Ovary (tissue), 3 donors: ENCODE results near the gene OSBPL5.

Experiments used
- CTCF ChIP-seq, 3 donors: fragments of 450-650 bp in 2 of 3; fragments of 200-600 bp in 1 of 3; IDR thresholded peaks; one replicate each; pipeline versions ENCODE4 v1.5.1 to v1.8.0; 2016 to 2022; ENCODE audit warnings: antibody characterized with exemption in 3 of 3, mild to moderate bottlenecking in 1 of 3
- POLR2A ChIP-seq: fragments of 450-650 bp; IDR thresholded peaks from one replicate; pipeline ENCODE4 v1.6.1; 2017; ENCODE audit warnings: antibody characterized with exemption, mild to moderate bottlenecking, moderate library complexity
- donor health status: DM: no; HTN: no; CAD: no.

DNA sequence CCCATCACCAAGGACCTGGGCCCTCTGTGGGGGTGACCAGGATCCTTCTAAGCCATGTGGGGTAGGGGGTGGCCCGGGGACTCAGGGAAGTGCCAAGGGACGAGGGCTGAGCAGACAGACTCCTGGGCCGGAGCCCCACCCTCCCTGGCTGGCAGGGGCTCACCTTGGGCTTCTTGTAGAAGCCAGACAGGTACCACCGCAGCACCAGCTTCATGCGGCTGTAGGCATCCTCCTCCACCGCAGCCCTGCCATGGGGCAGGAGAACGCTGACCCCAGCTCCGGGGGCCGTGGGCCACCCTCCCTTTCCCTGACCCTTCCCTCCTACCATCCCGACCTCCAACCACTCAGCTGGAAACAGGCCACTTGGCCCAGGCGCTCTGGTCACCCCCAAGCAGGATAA, 62.0 kb downstream of the OSBPL5 start:
- TF ChIP-seq CTCF (IDR thresholded peaks at IDR 0.05) (no peak), POLR2A (no peak)
